Fibroblast of villous mesenchyme (primary cell): ENCODE results near the gene YPEL1. TPM values are rescaled to one million over a fixed set of nuclear protein-coding genes. Genes with fewer than 3 reads are reported as not detected.
A peak's percentile ranks its signal among the peaks of the same experiment; 100 is the strongest.

ENCODE experiments used
- DNase-seq: peaks from one replicate; pipeline ENCODE4 v3.0.0-alpha.2; 2010; ENCODE audit warnings: low read depth
- H3K4me3 ChIP-seq: 2 replicates; pipeline ENCODE4 v1.5.1; 2011; ENCODE audit warnings: low read depth, mild to moderate bottlenecking, low read length
- CTCF ChIP-seq: IDR thresholded peaks from 2 replicates; pipeline ENCODE4 v1.5.1; 2012; ENCODE audit warnings: low read depth, mild to moderate bottlenecking, low read length; ENCODE audit not compliant: insufficient read depth
- total RNA-seq: library from RNA; depleted of rRNA; stranded (reverse); fragments of >200 nt; gene quantifications from 2 replicates; pipeline ENCODE4 v1.2.3, GENCODE V29; 2012

Gene YPEL1
- total RNA-seq, 1 donor, result under 0.01 TPM

GRCh38 chr22:21711851-21712250, 23.7 kb downstream of the YPEL1 start:
- no peak overlapping the region for H3K4me3 ChIP-seq
- no peak for TF ChIP-seq CTCF
- no peak for DNase-seq

GRCh38 chr22:21710156-21710555, 25.4 kb downstream of the YPEL1 start:
- TF ChIP-seq CTCF, result no peak
- no peak overlapping the region for H3K4me3 ChIP-seq
- no peak for DNase-seq

- DNase-seq, result no peak
- no peak overlapping the region for H3K4me3 ChIP-seq
- TF ChIP-seq CTCF, result no peak
These were observed 25.9 kb downstream of the YPEL1 start for GRCh38 chr22:21709688-21710087.

- DNase-seq, result no peak
- no peak for TF ChIP-seq CTCF
- no peak overlapping the region for H3K4me3 ChIP-seq
These were observed 26.6 kb downstream of the YPEL1 start for GRCh38 chr22:21708960-21709359.

- H3K4me3 ChIP-seq, result no peak overlapping the region
- no peak for TF ChIP-seq CTCF
- peak; percentile 84 for DNase-seq
These were observed 27.9 kb downstream of the YPEL1 start for GRCh38 chr22:21707677-21708076.

- H3K4me3 ChIP-seq, result no peak overlapping the region
- no peak for DNase-seq
- no peak for TF ChIP-seq CTCF
These were observed 31.8 kb downstream of the YPEL1 start for GRCh38 chr22:21703684-21704316.
